Left kidney (tissue), 2 donors: ENCODE data around the gene STK4. TPM values are rescaled to one million over a fixed set of nuclear protein-coding genes. Genes with fewer than 3 reads are reported as not detected.
A peak's percentile ranks its signal among the peaks of the same experiment; 100 is the strongest.

Experiments used
- DNase-seq: peaks from one replicate; pipeline ENCODE4 v3.0.0-alpha.2; 2013
- polyA plus RNA-seq: library from polyadenylated mRNA; unstranded; fragments of 120-200 nt; gene quantifications from one replicate; pipeline ENCODE4 v1.2.1, GENCODE V29; 2013; ENCODE audit not compliant: insufficient read length

STK4 gene
- polyA plus RNA-seq, 1 donor = 22.8 TPM

DNA sequence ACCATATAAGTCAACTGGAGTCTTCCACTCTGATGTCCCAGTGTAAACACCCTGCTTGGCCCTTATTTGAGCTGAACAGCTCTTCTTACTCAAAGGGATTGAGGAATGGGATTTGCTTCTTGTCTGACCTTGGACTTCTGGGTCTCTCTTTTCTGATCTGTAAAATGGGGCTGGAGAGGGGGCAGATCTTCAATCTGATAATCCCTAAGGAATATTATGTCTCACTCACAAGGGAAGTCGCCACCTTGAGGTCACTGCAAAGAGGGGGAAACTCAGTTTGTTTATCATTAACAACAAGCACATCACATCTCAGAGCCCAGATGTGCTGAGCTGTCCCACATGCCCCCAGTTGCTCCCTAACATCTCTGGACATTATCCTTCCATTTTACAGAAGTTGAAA lies 119.6 kb downstream of the STK4 start:
- DNase-seq = no peak

DNA sequence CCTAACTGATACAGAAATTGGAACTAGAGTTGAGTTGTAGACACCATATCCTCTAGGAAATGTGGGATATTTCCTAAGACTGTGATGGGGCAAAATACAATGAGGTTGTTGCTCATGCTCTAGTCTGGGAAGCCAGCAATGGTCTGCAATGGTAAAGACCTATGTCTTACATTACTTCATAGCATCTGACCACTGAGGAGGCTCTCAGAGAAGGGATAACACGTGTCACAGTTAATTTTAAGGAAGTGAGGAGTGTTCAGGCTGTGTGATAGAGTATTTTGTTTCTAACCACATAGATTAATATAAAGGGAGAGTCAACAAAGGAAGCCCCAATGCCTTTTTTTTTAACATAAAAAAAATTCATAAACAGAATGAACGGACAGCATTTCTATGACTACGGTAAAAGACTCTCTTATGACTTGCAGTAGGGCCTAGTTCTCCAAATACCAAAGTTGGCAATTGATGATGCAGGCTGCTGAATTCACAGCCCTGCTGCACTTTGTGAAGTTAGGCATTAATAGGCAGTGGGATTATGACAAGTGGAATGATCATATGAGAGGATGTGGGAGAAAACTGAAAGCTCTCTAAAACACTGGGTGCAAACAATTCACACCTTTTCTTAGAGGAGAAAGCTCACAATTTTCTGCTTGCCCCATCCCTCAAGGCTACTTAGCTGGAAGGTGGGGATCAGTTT lies 120.9 kb downstream of the STK4 start:
- no peak for DNase-seq

DNA sequence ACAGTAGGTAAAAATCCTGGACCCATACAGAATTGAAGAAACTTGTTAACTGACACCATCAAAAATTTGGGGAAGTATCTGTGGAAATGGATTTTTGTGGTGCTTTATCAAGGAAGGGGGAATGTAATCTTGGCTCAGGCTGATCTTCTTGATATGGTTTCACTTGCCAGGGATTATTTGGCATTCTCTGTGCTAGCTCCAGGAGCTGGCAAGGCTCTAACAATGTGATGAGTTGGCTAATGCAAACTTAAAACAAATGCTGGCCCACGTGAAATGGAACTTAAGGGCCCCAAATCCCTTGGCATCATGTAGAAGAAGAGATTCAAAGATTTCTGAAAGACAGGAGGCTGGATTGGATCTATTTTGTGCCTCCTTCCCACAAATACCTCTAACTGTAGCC lies 121.5 kb downstream of the STK4 start:
- no peak for DNase-seq

DNA sequence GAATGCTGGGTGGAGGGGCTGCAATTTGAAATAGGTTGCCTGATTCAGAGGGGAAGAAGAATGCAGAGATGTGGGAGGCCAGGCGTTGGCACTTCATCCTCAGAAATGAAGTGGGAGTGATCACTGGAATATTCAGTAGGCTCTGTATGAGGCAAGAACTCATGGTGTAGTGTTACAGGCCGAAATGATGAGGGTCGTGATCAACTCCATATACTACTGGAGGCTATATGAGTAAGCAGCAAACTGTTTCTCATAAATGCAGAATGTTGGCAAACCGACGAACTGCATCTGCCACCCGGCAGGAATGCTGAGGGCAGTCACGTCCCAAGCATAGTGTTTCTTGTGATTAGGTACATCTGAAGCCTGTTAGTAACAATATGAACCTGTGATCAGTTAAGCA lies 121.9 kb downstream of the STK4 start:
- peak; percentile 13 for DNase-seq

DNA sequence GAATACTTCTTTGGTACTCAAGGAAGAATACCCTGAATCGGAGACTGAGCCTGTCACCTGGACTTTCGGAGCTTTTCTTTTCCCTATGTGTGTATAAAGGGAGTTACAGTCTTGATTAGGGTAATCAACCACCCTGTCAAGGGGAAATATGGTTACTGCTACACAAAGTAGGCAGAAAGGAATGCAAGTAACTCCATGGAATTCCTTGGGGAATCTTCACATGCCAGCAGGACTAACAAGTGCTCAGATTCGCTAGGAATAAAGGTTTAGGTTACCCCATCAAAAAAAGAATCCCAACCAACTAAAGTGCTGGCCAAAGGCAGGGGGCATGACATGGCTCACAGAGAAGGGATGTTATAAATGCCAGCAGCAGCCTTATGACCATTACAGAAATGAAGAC lies 124.2 kb downstream of the STK4 start:
- no peak for DNase-seq

DNA sequence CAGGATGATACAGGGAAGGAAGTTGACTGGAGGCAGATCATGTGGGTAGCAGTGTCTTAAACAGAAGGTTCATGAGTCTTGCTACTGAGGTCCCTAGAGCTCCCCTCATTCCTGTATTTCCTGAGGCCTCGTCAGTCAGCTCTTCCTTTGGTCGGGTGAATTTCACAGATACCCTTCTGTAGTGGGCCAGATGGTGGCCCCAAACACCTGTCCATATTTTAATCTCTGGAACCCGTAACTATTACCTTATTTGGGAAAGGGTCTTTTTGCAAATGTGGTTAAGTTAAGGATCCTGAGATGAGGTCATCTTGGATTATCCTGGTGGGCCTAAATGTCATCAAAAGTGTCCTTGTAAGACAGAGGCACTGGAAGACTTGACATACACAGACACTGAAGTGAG lies 125.1 kb downstream of the STK4 start:
- no peak for DNase-seq

DNA sequence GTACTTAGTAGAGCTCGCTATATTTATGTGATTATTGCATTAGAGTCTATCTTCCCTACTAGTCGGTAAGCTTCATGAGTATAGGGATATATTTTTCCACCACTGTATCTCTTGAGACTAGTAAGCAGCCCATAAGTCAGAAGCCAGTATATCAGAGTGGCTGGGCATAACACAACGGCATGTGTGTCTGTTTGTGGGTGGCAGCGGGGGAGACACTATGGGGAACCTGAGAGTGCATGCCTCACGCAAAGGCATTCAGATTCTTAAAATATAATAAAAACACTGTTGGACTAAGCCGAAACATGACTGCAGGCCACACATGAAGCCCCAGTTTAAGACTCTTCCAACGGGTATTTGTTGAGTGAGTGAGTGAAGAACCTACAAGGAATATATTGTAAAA lies 126.6 kb downstream of the STK4 start:
- no peak for DNase-seq

DNA sequence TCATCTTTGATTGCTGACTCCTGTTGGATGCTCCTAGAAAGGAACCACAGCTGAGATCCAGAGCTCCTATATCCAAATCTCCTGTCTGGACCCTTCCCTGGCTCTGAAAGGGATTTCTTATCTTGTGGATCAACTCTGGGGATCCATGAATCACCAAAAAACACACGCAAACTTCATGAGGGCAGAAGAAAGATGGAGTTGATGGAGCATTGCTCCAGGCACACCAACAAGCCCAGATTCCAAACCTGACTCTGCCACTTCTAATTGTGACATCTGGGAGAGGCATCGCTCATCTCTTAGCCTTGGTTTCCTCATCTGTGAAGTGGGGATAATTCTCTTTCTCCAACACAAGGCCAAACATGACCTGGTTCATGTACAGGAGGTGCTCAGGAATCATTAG lies 127.9 kb downstream of the STK4 start:
- no peak for DNase-seq

DNA sequence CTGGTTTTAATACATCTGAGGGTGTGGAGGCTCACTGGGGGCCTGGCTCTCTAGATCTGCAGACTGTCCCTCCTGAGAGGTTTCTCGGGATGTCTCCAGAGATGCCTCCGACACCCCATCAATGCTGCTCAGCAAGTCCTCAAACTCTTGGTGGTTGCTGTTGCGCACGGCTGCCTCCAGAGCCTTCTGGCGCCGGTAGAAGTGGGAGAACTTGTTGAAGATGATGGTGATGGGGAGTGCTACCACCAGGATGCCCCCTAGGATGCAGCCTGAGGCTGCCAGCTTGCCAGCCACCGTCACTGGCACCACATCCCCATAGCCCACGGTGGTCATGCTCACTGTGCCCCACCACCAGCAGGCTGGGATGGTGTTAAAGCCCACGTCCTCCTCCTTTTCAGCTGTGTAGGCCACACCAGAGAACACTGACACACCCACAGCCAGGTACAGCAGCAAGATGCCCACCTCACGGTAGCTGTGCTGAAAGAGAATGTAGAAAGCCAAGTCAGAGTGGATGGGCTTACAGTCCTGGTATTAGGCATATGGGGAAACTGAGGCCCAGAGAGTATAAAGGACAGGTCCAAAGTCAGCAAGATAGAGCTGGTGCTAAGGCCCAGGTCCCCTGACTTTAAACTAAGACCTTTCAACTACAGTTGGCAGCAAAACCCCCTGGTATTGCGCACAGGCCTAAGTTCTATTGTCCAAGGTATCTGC lies 128.7 kb downstream of the STK4 start:
- DNase-seq = no peak

DNA sequence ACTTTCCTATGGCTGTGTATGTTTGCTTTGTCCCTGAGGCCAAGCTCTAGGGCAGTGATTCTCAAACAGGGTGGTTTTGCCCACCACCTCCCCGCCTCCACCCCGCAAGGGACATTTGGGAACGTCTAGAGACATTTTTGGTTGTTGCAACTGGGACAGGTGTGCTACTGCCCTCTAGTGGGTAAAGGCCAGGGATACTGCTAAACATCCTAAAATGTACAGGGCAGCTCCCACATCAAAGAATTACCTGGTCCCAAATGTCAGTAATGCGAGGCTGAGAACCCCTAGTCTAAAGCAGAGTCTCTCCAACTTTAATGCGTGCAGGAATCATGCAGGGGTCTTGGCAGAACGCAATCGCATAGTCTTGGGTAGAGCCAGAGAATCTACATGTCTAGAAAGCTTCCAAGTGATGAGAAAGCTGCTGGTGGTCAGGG lies 129.5 kb downstream of the STK4 start:
- DNase-seq = peak; percentile 39

DNA sequence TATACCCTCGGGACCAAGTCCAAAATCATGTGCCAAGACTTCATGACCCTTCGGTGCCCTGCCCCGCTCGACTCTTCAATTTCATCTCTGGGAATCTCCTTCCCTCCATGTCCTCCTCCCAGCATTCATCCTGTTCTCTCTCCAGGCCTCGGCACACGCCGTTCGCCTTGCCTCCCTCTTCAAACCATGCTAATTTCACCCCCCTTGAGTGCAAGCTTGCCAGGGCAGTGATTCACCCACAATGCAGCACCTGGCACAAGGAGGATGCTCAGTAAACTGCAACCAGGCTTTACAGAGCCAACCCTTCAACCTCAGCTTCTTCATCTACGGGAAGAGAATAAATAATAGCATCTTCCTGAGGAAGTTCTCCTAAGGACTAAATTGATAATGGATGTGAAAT lies 130.5 kb downstream of the STK4 start:
- no peak for DNase-seq

DNA sequence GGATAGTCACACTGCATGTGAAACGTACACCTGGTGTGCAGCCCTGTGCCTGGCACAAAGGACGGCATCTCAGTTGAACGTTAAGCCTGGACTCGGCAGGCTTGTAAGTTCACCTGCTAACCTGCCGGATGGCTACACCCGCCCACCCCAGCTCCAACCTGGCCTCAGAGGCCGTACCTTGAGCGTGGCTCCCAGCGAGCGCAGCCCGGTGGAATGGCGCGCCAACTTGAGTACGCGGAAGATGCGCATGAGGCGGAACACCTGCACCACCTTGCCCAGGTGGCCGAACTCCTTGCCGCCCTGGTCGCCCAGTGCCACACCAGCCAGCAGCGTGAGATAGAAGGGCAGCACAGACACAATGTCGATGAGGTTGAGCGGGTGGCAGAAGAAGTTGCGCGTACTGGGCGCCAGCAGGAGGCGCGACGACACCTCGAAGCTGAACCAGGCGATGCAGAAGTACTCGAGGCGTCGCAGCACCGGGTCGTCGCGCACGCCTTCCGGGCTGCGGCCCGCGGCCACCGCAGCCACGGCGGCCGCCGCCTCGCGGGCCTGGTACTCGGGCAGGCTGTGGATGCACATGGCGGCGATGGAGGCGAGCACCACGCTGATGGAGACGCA lies 131.3 kb downstream of the STK4 start:
- DNase-seq = peak; percentile 31

DNA sequence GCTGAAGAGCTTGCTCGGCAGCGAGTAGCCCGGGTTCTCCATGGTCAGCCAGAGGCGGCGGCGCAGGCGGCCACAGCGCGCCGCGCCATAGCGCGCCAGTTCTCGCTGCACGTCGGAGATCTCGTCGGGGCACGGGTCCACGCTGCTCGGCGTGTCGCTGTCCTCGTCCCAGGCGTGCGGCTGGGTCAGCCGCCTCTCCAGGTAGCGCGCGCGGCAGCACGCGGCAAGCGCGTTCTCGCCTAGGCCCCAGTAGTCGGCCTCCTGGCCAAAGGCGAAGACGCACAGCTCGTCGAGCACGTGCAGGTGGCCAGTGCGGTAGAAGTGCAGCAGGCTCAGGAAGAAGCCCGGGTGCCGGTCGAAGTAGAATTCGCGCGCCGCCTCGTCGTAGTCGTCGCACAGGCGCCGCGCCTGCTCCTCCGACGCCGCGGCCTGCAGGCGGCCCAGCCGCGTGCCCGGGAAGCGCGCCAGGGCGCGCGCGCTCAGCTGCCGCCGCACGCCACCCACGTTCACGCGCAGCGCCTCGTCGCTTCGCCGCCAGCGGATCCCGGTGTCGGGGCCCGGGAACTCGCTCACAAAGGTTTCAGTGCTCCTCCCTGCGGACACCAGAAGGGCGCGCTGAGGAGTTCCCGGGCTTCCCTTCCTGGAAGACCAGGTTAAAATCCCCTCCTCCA lies 131.9 kb downstream of the STK4 start:
- DNase-seq = peak; percentile 32

DNA sequence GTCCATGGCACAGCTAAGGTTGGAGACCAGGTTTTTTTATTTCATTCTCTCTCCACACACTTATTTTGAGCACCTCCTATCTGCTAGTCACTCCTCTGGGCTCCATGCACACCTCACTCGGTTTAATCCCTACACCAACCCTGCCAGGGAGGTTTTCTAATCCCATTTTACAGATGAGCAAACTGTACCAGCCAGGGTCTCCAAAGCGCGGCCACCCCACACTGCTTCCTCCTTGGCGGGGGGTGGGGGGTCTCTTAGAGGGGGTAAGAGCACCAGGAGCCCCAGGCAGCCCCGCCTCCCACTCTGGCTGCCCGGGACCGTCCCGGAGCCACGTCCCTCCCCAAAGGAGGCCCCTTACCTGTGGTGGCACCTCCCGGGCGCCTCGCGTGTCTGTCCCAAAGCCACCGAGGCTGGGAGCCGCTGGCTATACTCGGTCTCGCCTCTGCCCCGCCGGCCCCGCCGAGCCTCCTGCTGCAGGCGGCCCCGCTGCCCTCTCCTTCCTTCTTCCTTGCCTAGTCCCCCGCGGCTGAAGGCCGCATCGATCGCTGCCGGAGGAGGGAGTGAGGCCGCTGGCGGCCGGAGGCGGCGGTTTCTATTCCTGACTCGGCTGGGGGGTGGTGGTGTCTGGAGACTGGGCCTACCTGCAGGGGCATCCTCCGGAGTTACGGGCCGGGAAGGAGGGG lies 134.4 kb downstream of the STK4 start, which contains the start of gene KCNS1:
TSS of gene KCNS1 (minus strand) at position 565 of the 683 bp plus-strand sequence. CDS start 1,891 bp downstream, outside the sequence.
- no peak for DNase-seq

DNA sequence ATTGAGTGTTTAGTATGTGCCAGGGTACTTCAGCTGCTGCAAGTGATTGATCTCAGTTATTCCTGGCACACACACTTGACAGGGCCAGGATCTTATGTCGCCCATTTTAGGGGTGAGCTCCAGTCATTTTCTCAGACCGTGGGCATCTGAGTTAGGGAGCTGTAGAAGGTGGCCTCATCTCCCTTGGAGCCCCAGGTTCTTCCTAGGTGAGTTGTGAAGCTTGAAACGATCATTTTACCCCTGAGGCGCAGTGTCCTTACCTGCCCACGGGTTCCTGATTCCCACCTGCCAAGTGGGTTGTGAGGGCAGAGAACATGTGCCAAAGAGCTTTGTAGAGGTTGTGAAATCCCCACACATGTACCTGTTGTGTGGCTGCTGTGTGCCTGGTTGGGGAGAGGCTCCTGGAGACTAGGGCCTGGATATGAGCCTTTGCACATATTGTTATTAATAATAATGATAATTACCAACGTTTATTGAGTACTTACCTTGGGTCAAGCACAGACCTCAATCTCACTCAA lies 135.1 kb downstream of the STK4 start:
- DNase-seq = no peak

DNA sequence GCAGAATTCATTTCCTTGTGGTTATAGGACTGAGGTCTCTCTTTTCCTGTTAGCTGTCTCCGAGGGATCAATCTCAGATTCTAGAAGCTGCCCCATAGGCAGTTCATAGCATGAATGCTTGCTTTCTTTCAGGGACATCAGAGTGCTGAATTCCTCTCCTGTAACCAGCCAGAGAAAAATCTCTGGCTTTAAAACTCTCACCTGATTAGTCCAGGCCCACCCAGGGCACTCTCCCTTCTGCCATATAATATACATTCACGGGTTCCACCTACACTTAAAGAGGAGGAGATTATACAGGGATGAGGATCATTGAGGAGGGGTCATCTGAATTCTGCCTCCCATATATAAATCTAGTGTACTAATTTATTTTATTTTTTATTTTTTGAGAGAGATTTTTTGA lies 136.8 kb downstream of the STK4 start:
- DNase-seq = no peak

DNA sequence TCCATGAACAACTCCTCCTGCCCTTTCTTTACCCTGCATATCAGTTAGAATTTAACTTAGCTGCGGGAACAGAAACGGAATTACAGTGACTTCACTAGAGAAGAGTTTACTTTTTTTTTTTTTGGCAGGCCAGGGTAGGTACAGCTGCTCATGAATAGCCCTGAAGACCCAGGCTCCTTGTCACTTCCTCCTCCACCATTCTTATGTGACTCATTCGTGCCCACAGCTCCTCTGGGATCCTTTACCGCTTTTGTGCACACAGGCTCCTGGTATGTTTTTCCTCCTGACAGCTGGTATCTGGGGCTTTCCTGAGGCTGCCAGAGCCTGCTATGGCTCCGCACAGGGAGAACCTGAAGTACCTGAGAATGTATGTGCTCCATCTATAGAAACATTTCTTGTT lies 138.5 kb downstream of the STK4 start:
- DNase-seq = no peak

DNA sequence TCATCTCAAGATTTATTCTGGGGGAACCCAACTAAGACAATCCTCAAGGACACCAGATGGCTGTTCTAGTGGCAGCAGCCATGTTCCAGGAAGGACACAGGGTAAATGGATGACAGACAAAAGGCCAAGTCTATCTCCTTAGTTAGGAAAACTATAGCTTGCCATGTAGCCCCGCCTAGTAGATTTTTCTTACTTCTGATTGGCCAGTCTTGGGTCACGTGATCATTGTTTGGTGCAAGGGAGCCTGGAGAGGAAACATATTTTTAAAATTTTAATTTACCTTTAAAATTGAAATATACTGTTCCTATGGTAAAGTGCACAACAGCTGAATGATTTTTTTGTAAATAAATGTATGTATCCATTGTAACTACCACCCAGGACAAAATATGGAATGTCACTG lies 139.0 kb downstream of the STK4 start:
- no peak for DNase-seq

DNA sequence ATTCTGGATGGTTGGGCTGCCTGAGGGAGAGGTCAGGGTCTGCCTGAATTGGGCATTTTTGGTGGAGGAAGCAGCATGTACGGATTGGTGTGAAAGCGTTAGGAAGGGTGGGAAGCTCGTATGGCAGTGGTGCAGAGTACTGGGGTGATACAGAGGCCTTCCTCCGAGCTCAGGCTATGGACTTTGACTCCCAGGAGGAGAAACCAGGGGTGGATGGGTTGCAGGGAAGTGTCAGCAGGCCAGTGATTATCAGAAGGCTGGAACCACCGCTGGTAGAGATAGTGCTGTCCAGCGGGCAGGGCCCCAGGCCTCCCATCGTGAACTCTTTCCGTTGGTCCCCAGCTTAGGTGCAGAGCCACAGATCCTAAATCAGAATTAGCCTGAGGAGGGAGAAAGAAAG lies 143.3 kb downstream of the STK4 start:
- DNase-seq = no peak

DNA sequence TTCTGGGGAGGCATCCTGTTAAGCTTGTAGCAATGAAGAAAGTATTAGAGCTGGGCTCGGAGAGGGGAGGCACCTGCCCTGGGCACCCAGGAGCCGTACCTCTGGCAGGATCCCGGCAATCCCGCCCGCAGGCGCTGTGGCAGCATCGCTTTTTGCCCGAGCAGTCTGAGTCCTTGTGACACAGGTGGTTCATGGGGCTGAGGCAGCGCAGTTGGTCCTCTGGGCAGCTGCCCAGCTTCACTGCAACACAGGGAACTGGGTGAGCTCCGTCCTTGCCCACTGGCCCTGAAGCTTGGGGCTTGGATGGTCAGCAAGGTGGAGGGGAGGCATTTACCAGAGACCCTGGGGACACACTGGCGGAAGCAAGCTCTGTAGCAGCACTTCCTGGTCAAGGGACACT lies 144.0 kb downstream of the STK4 start:
- DNase-seq = no peak

DNA sequence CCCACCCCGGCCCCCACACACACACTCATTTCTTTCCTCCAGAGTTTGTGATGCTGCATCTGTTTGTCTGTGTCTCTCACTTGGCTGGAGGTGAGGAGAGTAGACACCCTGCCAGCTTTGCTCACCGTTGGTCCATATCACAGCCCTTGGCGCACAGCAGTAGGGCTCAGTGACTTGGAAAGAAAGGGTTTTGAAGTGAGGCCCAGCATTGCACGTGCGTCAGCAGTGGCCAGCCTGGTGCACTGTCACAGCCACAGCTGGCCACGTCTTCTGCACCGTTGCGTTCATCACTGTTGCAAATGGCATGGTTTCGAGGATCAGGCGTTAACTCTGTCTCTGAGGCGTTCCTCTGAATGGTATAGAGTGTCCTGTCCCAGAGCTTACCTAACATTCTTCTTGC lies 145.0 kb downstream of the STK4 start:
- no peak for DNase-seq
